Activated CD4-positive, alpha-beta memory T cell treated with anti-CD3 and anti-CD28 coated beads for 36 hours (primary cell): Measurements from ENCODE around the gene ASB2. TPM values are rescaled to one million over a fixed set of nuclear protein-coding genes. Genes with fewer than 3 reads are reported as not detected.

ENCODE experiments used
- CTCF ChIA-PET: fragments of 350-600 bp; sonication (Branson Sonifier 250); formaldehyde crosslinking; loops from one replicate; lab custom pipeline; 2021; ENCODE audit warnings: antibody characterized with exemption, inconsistent platforms; lab: Charles Lee
- POLR2A ChIA-PET: fragments of 350-600 bp; sonication (Branson Sonifier 250); formaldehyde crosslinking; loops from one replicate; lab custom pipeline; 2021; ENCODE audit warnings: antibody characterized with exemption; lab: Charles Lee
- DNase-seq: peaks from one replicate; pipeline ENCODE4 v3.0.0-alpha.2; 2020
- H3K27ac Mint-ChIP-seq: one replicate; pipeline ENCODE4 v1.8.0; 2021; ENCODE audit warnings: mixed read lengths
- H3K27me3 Mint-ChIP-seq: one replicate; pipeline ENCODE4 v1.8.0; 2021; ENCODE audit warnings: mixed read lengths
- H3K36me3 Mint-ChIP-seq: one replicate; pipeline ENCODE4 v1.8.0; 2021; ENCODE audit warnings: mixed read lengths
- H3K4me1 Mint-ChIP-seq: one replicate; pipeline ENCODE4 v1.8.0; 2021; ENCODE audit warnings: low read depth, mixed read lengths
- H3K4me3 Mint-ChIP-seq: one replicate; pipeline ENCODE4 v1.8.0; 2021; ENCODE audit warnings: mild to moderate bottlenecking, mixed read lengths
- H3K9me3 Mint-ChIP-seq: one replicate; pipeline ENCODE4 v1.8.0; 2021; ENCODE audit warnings: mixed read lengths
- intact Hi-C: fragments of 100-400 bp; cut with micrococcal nuclease; formaldehyde crosslinking; loops from one replicate; pipeline ENCODE4 v1.15.1; 2023
- total RNA-seq, 2 experiments: library from RNA; stranded (reverse); gene quantifications; one replicate each; pipeline ENCODE4 v1.2.3, GENCODE V29; 2021

The ASB2 gene
- total RNA-seq, 2 experiments from 2014 or later: 40.6 to 44.6 TPM

DNA sequence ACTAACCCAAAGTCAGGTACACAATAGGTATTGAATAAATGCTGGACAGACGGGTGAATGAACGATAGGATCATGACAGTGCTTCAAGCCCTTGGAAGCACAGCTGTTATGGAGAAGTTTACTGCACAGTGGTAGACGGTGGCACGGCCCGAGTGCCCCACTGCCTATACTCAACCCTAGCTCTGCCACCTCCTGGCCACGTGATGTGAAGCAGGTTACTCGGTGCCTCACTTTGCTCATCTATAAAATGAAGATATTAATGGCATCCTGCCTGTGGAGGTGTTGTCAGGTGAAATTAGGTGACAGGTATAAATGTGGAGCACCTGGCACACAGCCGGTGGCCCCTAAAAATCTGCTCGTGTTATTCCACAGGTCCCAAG, 5.8 kb downstream of the ASB2 start:
- ChIA-PET POLR2A (interaction anchor here (0.9 to 10.3 kb wide), 11 partner anchors 8 to 111 kb away, joined by 3 to 447 read pairs (median 3); partner anchors contain the start of genes DDX24 and IFI27L1), CTCF (interaction anchor here (0.9 to 19.1 kb wide), 25 partner anchors 9 to 210 kb away, joined by 3 to 425 read pairs (median 5); partner anchors contain the start of genes CCDC197 and OTUB2)
- Mint-ChIP-seq H3K27me3 (no peaks in the 10 kb centered on the region), H3K4me3 (peak overlapping the region; percentile 74), H3K9me3 (no peaks in the 10 kb centered on the region), H3K27ac (peak overlapping the region; percentile 96), H3K4me1 (peaks cover 78% of the 10 kb centered on the region), H3K36me3 (peaks cover 15% of the 10 kb centered on the region)
- DNase-seq: peak; percentile 82
- intact Hi-C loops: loop anchor here (1.0 to 5.0 kb wide), 3 partner anchors 16 to 377 kb away; no protein-coding TSS in a partner anchor

DNA sequence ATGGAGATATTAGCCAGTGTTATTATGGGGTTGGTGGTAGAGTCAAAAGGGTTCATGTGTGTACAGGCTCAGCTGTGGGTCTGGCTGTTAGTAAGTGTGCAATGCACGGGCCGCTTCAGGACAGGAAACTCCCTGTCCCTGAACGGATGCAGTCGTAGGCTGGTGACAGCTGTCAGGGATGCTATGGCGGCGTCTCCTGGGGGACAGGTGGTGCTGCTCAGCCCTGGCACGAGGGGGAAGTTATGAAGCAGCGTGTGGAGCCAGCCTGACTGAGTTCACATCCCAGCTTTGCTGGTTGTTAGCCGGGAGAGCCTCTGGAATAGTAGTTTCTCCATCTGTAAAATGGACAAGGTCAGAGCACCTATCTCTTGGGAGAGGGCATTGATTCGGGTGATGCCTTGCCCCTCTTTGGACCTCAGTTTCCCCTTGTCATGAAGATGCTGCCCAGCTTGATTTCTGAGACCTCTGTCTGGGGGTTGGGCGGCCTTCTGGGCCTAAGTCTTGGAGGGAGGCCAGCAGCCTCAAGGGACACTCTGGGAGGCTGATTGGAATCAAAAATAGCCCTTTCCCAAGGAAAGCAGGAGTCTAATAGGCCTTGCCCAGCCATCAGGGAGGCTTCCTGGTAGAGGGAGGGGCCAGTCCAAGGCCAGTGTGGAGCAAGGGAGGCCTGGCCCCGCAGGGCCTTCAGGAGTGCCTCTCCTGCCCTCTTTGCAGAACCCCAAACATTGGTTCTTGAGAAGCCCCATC, 7.1 kb downstream of the ASB2 start:
- intact Hi-C loops: no loop called here
- Mint-ChIP-seq H3K9me3 (no peaks in the 10 kb centered on the region), H3K27me3 (no peaks in the 10 kb centered on the region), H3K4me3 (peak overlapping the region; percentile 7), H3K36me3 (peaks cover 13% of the 10 kb centered on the region), H3K4me1 (peaks cover 78% of the 10 kb centered on the region), H3K27ac (peak overlapping the region; percentile 76)
- no peak for DNase-seq
- POLR2A ChIA-PET: interaction anchor here (1.4 to 10.3 kb wide), 2 partner anchors 10 to 11 kb away, joined by 8 to 447 read pairs; no protein-coding TSS in a partner anchor
- CTCF ChIA-PET: interaction anchor here (1.6 to 19.1 kb wide), 6 partner anchors 8 to 52 kb away, joined by 5 to 425 read pairs (median 22); no protein-coding TSS in a partner anchor

DNA sequence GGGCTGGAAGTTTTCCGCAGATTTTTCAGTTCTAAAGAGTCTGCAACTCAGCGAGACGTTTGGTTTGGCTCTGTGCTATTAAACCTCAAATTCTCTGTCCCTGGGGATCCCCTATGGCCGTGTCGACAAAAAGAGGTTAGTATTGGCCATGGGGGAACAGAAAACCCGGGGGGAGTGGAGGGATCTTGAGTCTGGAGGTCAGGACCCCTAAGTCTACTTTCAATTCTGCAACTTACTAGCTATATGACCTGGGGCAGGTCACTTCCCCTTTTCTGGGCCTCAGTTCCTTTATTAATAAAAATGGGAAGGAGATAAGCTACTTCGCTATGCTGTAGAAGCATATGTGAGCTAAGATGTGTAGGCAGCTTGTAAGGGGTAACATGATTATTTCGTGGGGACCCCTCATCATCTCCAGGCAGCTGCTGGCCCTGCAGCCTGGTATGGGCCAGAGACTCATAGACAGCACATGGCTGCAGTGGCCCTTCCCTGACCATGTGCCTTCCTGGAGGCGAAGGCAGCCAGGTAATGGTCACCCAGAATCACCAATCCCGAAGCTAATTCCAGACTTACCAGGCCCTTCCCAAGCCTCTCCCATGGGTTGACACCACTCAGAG, 8.6 kb downstream of the ASB2 start:
- no peak for DNase-seq
- Mint-ChIP-seq H3K9me3 (no peaks in the 10 kb centered on the region), H3K27ac (no peak overlapping the region), H3K4me1 (peaks cover 78% of the 10 kb centered on the region), H3K27me3 (no peaks in the 10 kb centered on the region), H3K4me3 (no peak overlapping the region), H3K36me3 (peaks cover 12% of the 10 kb centered on the region)
- ChIA-PET POLR2A (interaction anchor here (1.4 to 1.8 kb wide), 2 partner anchors 8 to 12 kb away, joined by 7 to 8 read pairs; no protein-coding TSS in a partner anchor), CTCF (interaction anchor here (0.7 to 19.1 kb wide), 3 partner anchors 16 to 28 kb away, joined by 3 to 425 read pairs (median 3); no protein-coding TSS in a partner anchor)
- intact Hi-C loops: no loop called here

DNA sequence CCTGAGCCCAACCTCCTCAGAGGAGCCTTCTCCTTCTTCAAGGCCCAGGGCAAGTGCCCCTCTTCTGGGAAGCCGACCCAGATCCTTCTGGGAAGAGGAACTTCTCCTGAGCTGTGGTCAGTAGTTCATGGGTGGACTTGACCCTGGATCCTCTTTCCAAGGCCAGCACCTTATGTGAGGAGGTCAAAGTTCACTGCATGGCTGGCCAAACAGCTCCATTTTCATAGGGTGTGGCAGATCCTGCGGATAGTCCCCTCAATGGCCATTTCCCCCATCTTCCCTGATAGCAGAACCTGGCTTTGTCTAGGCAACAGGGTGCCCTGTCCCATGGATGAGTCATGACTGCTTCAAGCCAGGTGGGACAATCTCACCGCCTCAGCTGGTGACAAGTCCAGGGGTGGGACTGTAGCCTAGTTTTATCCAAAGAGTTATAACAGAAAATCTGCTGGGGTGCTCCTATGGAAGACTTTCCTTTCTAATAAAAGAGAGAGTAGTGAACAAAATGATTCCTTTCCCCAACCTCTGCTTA, 10.4 kb downstream of the ASB2 start:
- H3K36me3 Mint-ChIP-seq: peaks cover 20% of the 10 kb centered on the region
- no peaks in the 10 kb centered on the region for H3K9me3 Mint-ChIP-seq
- H3K4me3 Mint-ChIP-seq: no peak overlapping the region
- no peaks in the 10 kb centered on the region for H3K27me3 Mint-ChIP-seq
- CTCF ChIA-PET: interaction anchor here (1.3 to 19.1 kb wide), 2 partner anchors 26 to 35 kb away, joined by 4 to 318 read pairs; no protein-coding TSS in a partner anchor
- peak overlapping the region; percentile 100 for H3K27ac Mint-ChIP-seq
- intact Hi-C loops: no loop called here
- POLR2A ChIA-PET: interaction anchor here (1.3 to 15.8 kb wide), 2 partner anchors 9 to 10 kb away, joined by 3 to 447 read pairs; partner anchors contain the start of gene ASB2
- H3K4me1 Mint-ChIP-seq: peaks cover 77% of the 10 kb centered on the region
- no peak for DNase-seq

DNA sequence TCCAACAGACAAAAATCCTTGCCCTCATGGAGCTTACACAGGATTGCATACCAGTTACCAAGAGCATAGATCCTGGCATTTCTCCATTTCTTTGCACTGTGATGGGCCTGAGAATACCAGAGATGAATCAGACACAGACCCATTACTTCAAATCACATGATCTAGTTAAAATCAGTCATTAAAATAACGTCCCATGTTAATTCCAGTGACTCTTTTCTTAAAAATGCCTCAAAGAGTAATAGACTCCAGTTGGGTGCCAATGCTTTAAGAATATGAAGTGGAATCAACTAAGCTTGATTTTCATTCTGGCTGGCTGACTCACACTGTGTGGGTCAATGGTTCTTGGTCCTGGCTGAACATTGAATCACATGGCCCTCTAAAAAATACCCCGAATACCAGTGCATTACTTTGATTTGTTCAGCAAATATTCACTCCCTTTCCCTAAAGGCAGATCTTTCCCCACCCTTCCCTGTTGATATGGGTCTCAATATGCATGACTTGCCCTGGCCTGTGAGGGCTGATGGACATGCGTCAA, 11.0 kb downstream of the ASB2 start:
- H3K36me3 Mint-ChIP-seq: peaks cover 22% of the 10 kb centered on the region
- DNase-seq: no peak
- H3K4me1 Mint-ChIP-seq: peaks cover 76% of the 10 kb centered on the region
- peak overlapping the region; percentile 100 for H3K27ac Mint-ChIP-seq
- no peak overlapping the region for H3K4me3 Mint-ChIP-seq
- ChIA-PET CTCF (interaction anchor here (1.3 to 19.1 kb wide), 2 partner anchors 26 to 36 kb away, joined by 4 to 318 read pairs; no protein-coding TSS in a partner anchor), POLR2A (interaction anchor here (1.3 to 15.8 kb wide), 2 partner anchors 9 kb away, joined by 3 to 447 read pairs; partner anchors contain the start of gene ASB2)
- intact Hi-C loops: no loop called here
- no peaks in the 10 kb centered on the region for H3K27me3 Mint-ChIP-seq
- H3K9me3 Mint-ChIP-seq: no peaks in the 10 kb centered on the region

DNA sequence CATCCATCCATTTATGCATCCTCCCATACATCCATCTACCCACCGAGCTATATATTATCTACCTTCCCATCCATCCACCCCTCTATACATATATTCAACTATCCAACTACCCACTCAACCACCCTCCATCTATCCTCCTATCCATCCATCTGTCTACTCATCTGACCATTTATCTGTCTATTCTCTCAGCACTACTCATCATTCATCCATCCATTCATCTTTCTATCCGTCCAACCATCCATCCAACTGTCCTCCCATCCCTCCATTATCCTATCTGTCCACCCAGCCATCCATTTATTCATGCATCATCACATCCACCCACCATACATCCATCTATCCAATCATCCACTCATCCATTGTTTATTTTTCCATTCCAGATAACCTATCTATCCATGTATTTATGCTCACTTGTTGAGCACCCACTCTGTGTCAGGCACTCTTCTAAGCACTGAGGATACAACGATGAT, 11.5 kb downstream of the ASB2 start:
- peak overlapping the region; percentile 100 for H3K27ac Mint-ChIP-seq
- H3K36me3 Mint-ChIP-seq: peaks cover 22% of the 10 kb centered on the region
- no peak overlapping the region for H3K4me3 Mint-ChIP-seq
- H3K9me3 Mint-ChIP-seq: no peaks in the 10 kb centered on the region
- no peak for DNase-seq
- ChIA-PET POLR2A (interaction anchor here (1.3 to 15.8 kb wide), 2 partner anchors 8 to 10 kb away, joined by 3 to 447 read pairs; partner anchors contain the start of gene ASB2), CTCF (interaction anchor here (0.9 to 19.1 kb wide), 3 partner anchors 11 to 25 kb away, joined by 3 to 318 read pairs (median 94); partner anchors contain the start of gene ASB2)
- H3K27me3 Mint-ChIP-seq: no peaks in the 10 kb centered on the region
- peaks cover 76% of the 10 kb centered on the region for H3K4me1 Mint-ChIP-seq
- intact Hi-C loops: loop anchor here (5.0 kb wide), 5 partner anchors 162 to 1567 kb away; partner anchors contain the start of gene IFI27L2

DNA sequence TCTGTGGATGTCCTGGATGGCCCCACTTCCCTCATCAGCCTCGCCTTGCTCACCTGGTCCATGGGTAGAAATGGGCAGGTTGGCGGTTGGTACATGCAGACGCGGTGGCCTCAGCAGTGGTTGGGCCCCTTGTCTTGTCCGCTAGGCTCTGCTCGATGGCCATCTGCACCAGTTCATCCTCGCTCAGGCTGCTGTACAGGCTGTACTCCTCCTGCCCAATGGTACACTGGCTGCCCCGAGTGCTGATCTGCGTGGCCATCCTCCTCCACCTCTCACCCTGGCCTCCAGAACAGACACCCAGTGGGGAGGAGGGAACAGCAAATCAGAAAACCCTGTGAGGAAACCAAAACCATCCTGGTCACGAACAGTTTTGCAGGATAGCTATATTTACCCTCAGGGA, 12.1 kb downstream of the ASB2 start:
- H3K27me3 Mint-ChIP-seq: no peaks in the 10 kb centered on the region
- DNase-seq: no peak
- no peaks in the 10 kb centered on the region for H3K9me3 Mint-ChIP-seq
- peaks cover 80% of the 10 kb centered on the region for H3K4me1 Mint-ChIP-seq
- H3K27ac Mint-ChIP-seq: peak overlapping the region; percentile 100
- peak overlapping the region; percentile 47 for H3K4me3 Mint-ChIP-seq
- POLR2A ChIA-PET: interaction anchor here (0.7 to 15.8 kb wide), 3 partner anchors 10 to 28 kb away, joined by 3 to 447 read pairs (median 6); partner anchors contain the start of gene ASB2
- intact Hi-C loops: loop anchor here (5.0 kb wide), 5 partner anchors 163 to 1568 kb away; partner anchors contain the start of gene IFI27L2
- H3K36me3 Mint-ChIP-seq: peaks cover 24% of the 10 kb centered on the region
- CTCF ChIA-PET: interaction anchor here (0.9 to 19.1 kb wide), 3 partner anchors 12 to 25 kb away, joined by 3 to 318 read pairs (median 94); partner anchors contain the start of gene ASB2

DNA sequence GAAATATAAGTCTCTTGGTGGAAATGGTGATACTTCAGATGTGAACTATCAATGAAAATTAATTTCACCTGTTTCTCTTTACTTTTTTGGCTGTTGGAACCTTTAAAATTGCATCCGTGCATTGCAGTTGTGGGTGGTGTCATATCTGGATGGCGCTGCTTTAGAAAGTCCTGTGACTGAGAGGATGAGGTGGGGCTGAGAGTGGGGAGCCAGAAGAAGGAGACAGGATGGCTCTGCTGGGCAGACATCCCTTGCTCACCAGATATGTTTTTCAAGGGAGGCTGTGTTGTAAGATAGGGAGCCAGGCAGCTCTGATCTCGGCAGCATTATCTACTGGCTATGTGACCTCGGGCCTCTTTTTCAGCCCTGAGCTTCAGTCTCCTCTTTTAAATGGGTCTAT, 12.7 kb downstream of the ASB2 start:
- Mint-ChIP-seq H3K9me3 (no peaks in the 10 kb centered on the region), H3K27ac (peak overlapping the region; percentile 100), H3K36me3 (peaks cover 25% of the 10 kb centered on the region), H3K4me1 (peaks cover 81% of the 10 kb centered on the region), H3K27me3 (no peaks in the 10 kb centered on the region), H3K4me3 (peak overlapping the region; percentile 47)
- ChIA-PET POLR2A (interaction anchor here (0.7 to 15.8 kb wide), 8 partner anchors 10 to 40 kb away, joined by 3 to 447 read pairs (median 5); partner anchors contain the start of gene ASB2), CTCF (interaction anchor here (0.9 to 19.1 kb wide), 6 partner anchors 7 to 32 kb away, joined by 3 to 318 read pairs (median 40); partner anchors contain the start of gene ASB2)
- intact Hi-C loops: loop anchor here (1.0 to 5.0 kb wide), 9 partner anchors 8 to 1569 kb away; partner anchors contain the start of genes ASB2, DDX24, IFI27L1 and IFI27L2
- peak; percentile 53 for DNase-seq

DNA sequence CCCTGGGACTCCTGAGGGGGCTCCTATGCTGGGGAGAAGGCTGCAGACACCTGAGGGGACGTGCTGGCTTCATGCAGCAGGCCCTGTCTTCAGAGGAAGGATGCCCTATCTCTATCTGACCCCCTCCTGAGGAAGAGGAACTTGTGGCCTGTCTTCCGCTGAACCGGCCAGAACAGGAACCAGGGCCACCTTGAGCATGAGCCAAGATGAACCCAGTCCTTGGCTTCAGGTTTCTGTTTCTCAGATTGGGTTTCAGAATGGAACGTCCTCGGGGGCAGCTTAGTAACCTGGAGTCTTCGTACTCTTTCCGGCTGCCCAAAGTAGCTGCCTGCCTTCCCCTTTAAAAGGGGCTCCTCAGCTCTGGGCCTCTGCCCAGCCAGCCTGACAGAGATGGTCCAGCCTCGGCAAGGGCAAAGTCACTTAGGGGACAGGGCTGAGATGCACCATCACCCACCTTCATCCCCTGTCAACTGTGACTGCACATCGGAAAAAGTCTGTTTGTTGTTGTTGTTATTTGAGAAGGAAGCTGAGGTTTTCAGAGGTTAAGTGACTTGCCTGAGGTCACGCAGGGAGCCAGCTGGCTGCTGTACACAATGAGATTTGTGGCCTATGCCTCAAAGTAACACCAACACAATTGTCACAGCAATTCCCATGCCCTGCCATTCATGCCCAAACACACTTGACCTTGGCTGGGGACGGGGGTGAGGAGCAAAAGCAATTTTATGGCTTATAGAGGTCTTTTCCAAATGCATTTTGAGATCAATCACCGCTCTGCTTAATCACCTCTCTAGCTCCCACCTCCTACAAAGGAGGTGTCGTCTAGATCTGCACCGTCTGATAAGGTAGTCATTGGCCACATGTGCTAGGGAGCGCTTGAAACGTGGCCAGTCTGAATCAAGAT, 13.4 kb downstream of the ASB2 start:
- POLR2A ChIA-PET: interaction anchor here (0.7 to 15.8 kb wide), 7 partner anchors 9 to 40 kb away, joined by 3 to 447 read pairs (median 5); partner anchors contain the start of gene ASB2
- CTCF ChIA-PET: interaction anchor here (1.0 to 19.1 kb wide), 6 partner anchors 8 to 32 kb away, joined by 3 to 318 read pairs (median 40); partner anchors contain the start of gene ASB2
- peak overlapping the region; percentile 47 for H3K4me3 Mint-ChIP-seq
- H3K4me1 Mint-ChIP-seq: peaks cover 89% of the 10 kb centered on the region
- peaks cover 29% of the 10 kb centered on the region for H3K36me3 Mint-ChIP-seq
- H3K9me3 Mint-ChIP-seq: no peaks in the 10 kb centered on the region
- intact Hi-C loops: loop anchor here (1.0 to 5.0 kb wide), 9 partner anchors 8 to 1569 kb away; partner anchors contain the start of genes ASB2, DDX24, IFI27L1 and IFI27L2
- no peaks in the 10 kb centered on the region for H3K27me3 Mint-ChIP-seq
- peak; percentile 79 for DNase-seq
- H3K27ac Mint-ChIP-seq: peak overlapping the region; percentile 100
